Cardiac muscle cell (in vitro differentiated cells and primary cell): ENCODE results near the gene PGF. TPM values are rescaled to one million over a fixed set of nuclear protein-coding genes. Genes with fewer than 3 reads are reported as not detected.

Experiments
- DNase-seq, 2 donors: peaks; one replicate each; pipeline versions ENCODE4 v3.0.0 to v3.0.0-alpha.2; 2010 to 2017; ENCODE audit warnings: low read depth in 1 of 2, low spot score in 1 of 2
- H3K27ac ChIP-seq: fragments of 200-600 bp; sonication (generic); 2 replicates; pipeline ENCODE4 v1.5.1; 2016
- H3K27me3 ChIP-seq: fragments of 200-600 bp; sonication (generic); 2 replicates; pipeline ENCODE4 v1.6.0; 2016; ENCODE audit warnings: control low read depth
- H3K36me3 ChIP-seq: fragments of 200-600 bp; sonication (generic); 2 replicates; pipeline ENCODE4 v1.5.1; 2016; ENCODE audit warnings: control low read depth
- H3K4me1 ChIP-seq: fragments of 200-600 bp; sonication (generic); 2 replicates; pipeline ENCODE4 v1.8.1; 2017; ENCODE audit warnings: low read depth, mild to moderate bottlenecking, mixed run types
- H3K4me3 ChIP-seq: fragments of 200-600 bp; sonication (generic); 2 replicates; pipeline ENCODE4 v1.5.1; 2016; ENCODE audit warnings: mild to moderate bottlenecking
- H3K9me3 ChIP-seq: fragments of 200-600 bp; sonication (generic); 2 replicates; pipeline ENCODE4 v1.5.1; 2017; ENCODE audit warnings: low read depth, mild to moderate bottlenecking, control low read depth
- polyA plus RNA-seq: library from polyadenylated mRNA; unstranded; fragments of >200 nt; fragmentation: Nextera tagmentation; extraction: Ambion mirVana; gene quantifications from 2 replicates; pipeline ENCODE4 v1.2.1, GENCODE V29; 2016
- total RNA-seq: library from RNA; depleted of rRNA; stranded (reverse); fragments of >200 nt; gene quantifications from 2 replicates; pipeline ENCODE4 v1.2.3, GENCODE V29; 2016
- TF ChIP-seq, protein P1 (sequence below): IDR thresholded peaks from 2 replicates; pipeline ENCODE4 v1.5.1; 2012; ENCODE audit warnings: low read depth, mild to moderate bottlenecking, low read length

The PGF gene
- total and polyA plus RNA-seq, 2 experiments from 2014 or later: 18.1 to 23.5 TPM

DNA sequence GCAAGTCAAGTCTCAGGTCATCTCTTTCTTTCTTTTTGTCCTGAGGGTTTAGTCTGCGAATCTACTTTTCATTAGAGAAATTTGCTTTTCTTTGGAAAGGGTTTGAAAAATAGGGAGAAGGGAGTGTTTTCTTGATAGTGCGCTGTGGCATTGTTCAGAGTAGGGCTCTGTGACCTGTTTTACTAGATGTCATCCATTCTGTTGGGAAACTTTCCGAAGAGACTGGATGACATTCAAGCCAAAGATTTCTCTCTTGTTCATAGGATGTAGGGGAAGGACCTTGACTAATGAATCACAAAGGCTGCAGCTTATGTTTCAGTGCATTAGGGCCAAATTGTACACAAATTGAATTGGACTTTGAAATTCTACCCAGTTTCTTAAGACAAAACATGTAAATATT lies 59.0 kb downstream of the PGF start:
- DNase-seq: no peak
- H3K4me1 ChIP-seq: no peaks in the 10 kb centered on the region
- TF ChIP-seq, protein P1, sequence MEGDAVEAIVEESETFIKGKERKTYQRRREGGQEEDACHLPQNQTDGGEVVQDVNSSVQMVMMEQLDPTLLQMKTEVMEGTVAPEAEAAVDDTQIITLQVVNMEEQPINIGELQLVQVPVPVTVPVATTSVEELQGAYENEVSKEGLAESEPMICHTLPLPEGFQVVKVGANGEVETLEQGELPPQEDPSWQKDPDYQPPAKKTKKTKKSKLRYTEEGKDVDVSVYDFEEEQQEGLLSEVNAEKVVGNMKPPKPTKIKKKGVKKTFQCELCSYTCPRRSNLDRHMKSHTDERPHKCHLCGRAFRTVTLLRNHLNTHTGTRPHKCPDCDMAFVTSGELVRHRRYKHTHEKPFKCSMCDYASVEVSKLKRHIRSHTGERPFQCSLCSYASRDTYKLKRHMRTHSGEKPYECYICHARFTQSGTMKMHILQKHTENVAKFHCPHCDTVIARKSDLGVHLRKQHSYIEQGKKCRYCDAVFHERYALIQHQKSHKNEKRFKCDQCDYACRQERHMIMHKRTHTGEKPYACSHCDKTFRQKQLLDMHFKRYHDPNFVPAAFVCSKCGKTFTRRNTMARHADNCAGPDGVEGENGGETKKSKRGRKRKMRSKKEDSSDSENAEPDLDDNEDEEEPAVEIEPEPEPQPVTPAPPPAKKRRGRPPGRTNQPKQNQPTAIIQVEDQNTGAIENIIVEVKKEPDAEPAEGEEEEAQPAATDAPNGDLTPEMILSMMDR: no peak
- H3K27me3 ChIP-seq: no peaks in the 10 kb centered on the region
- peaks cover 96% of the 10 kb centered on the region for H3K36me3 ChIP-seq
- H3K9me3 ChIP-seq: no peaks in the 10 kb centered on the region
- H3K27ac ChIP-seq: no peak overlapping the region
- H3K4me3 ChIP-seq: no peak overlapping the region

DNA sequence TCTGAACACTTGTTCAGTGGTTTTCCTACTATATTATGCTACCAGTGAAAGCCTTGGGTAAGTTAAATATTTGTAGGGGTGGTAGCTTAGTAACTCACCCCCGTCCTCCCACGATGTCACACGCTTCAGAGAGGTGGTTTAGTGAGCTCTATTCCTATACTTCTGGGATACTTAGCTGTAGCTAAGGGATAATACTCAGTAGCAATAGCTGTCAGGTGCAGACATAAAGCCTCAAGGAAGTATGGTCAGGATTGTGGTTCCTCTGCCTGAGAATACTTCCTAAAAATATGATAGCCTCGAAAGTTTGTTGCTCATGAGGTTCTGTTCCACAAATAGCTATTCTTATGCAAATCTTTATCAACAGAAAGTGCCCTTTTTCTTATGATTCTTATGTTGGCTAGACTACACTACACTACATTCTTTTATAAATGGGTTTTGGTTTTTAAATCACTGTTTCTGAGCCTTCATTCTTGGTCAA lies 61.7 kb downstream of the PGF start:
- Histone ChIP-seq H3K4me3 (no peak overlapping the region), H3K4me1 (no peaks in the 10 kb centered on the region), H3K27me3 (no peaks in the 10 kb centered on the region), H3K9me3 (no peaks in the 10 kb centered on the region), H3K36me3 (peaks cover 83% of the 10 kb centered on the region), H3K27ac (no peak overlapping the region)
- no peak for DNase-seq
- TF ChIP-seq, protein P1: no peak

- Histone ChIP-seq H3K27ac (no peak overlapping the region), H3K4me3 (no peak overlapping the region), H3K27me3 (no peaks in the 10 kb centered on the region), H3K36me3 (peaks cover 75% of the 10 kb centered on the region), H3K9me3 (no peaks in the 10 kb centered on the region), H3K4me1 (no peaks in the 10 kb centered on the region)
- TF ChIP-seq, protein P1: no peak
- DNase-seq: no peak
These were observed 62.7 kb downstream of the PGF start for GRCh38 chr14:74892745-74893144.

GRCh38 chr14:74891870-74892269 lies 63.5 kb downstream of the PGF start:
- peak in 1 of 2 donors; percentile 40 for DNase-seq
- no peaks in the 10 kb centered on the region for H3K4me1 ChIP-seq
- H3K9me3 ChIP-seq: no peaks in the 10 kb centered on the region
- H3K27ac ChIP-seq: no peak overlapping the region
- TF ChIP-seq, protein P1: no peak
- no peaks in the 10 kb centered on the region for H3K27me3 ChIP-seq
- no peak overlapping the region for H3K4me3 ChIP-seq
- peaks cover 66% of the 10 kb centered on the region for H3K36me3 ChIP-seq

Other genes starting within 250 kb of the PGF start
- 14.9 and 28.9 TPM in 2 replicates for gene AREL1, start 242.5 kb downstream of the PGF start, total RNA-seq
- 12.9 and 19.2 TPM in 2 replicates for gene AREL1, start 242.5 kb downstream of the PGF start, polyA plus RNA-seq
- 21.9 and 23.9 TPM in 2 replicates for gene FCF1, start 242.5 kb downstream of the PGF start, total RNA-seq
- 15.9 and 18.1 TPM in 2 replicates for gene FCF1, start 242.5 kb downstream of the PGF start, polyA plus RNA-seq
- gene YLPM1, start 192.3 kb downstream of the PGF start, total RNA-seq: 24.5 and 50.2 TPM in 2 replicates
- gene YLPM1, start 192.3 kb downstream of the PGF start, polyA plus RNA-seq: 31.6 and 39.6 TPM in 2 replicates
- not detected in 2 replicates for gene PROX2, start 79.5 kb downstream of the PGF start, total RNA-seq
- gene PROX2, start 79.5 kb downstream of the PGF start, polyA plus RNA-seq: 0.06 and 0.75 TPM in 2 replicates
- gene DLST, start 73.7 kb downstream of the PGF start, total RNA-seq: 53.2 and 63.7 TPM in 2 replicates
- gene DLST, start 73.7 kb downstream of the PGF start, polyA plus RNA-seq: 10.0 and 13.8 TPM in 2 replicates
- 7.6 and 15.1 TPM in 2 replicates for gene RPS6KL1, start 32.3 kb downstream of the PGF start, total RNA-seq
- gene RPS6KL1, start 32.3 kb downstream of the PGF start, polyA plus RNA-seq: 9.3 and 9.8 TPM in 2 replicates
- 57.3 and 69.5 TPM in 2 replicates for gene EIF2B2, start 47.3 kb upstream of the PGF start, total RNA-seq
- 76.7 and 92.9 TPM in 2 replicates for gene EIF2B2, start 47.3 kb upstream of the PGF start, polyA plus RNA-seq
- gene MLH3, start 95.9 kb upstream of the PGF start, total RNA-seq: 13.6 and 21.7 TPM in 2 replicates
- gene MLH3, start 95.9 kb upstream of the PGF start, polyA plus RNA-seq: 24.4 and 30.8 TPM in 2 replicates
- 28.7 and 41.3 TPM in 2 replicates for gene ACYP1, start 108.4 kb upstream of the PGF start, total RNA-seq
- 61.5 and 86.7 TPM in 2 replicates for gene ACYP1, start 108.4 kb upstream of the PGF start, polyA plus RNA-seq
- 2.5 and 8.2 TPM in 2 replicates for gene ZC2HC1C, start 114.0 kb upstream of the PGF start, total RNA-seq
- gene ZC2HC1C, start 114.0 kb upstream of the PGF start, polyA plus RNA-seq: 7.7 and 9.8 TPM in 2 replicates
- 74.7 and 124 TPM in 2 replicates for gene NEK9, start 171.5 kb upstream of the PGF start, total RNA-seq
- 62.5 and 81.5 TPM in 2 replicates for gene NEK9, start 171.5 kb upstream of the PGF start, polyA plus RNA-seq
- 158 and 206 TPM in 2 replicates for gene TMED10, start 221.0 kb upstream of the PGF start, total RNA-seq
- gene TMED10, start 221.0 kb upstream of the PGF start, polyA plus RNA-seq: 259 and 295 TPM in 2 replicates